Measurements from ENCODE around the gene ZFP69B. TPM values are rescaled to one million over a fixed set of nuclear protein-coding genes. Genes with fewer than 3 reads are reported as not detected.
A peak's percentile ranks its signal among the peaks of the same experiment; 100 is the strongest.

Gene ZFP69B
- total RNA-seq, 1 donor: 4.7 TPM

GRCh38 chr1:40507973-40508372 lies 57.7 kb downstream of the ZFP69B start:
- Histone ChIP-seq H3K9me3 (ENCODE audit: low read depth, low read length) (peaks cover 5% of the 10 kb centered on the region), H3K4me1 (ENCODE audit: insufficient read depth, low read length) (peaks cover 8% of the 10 kb centered on the region), H3K27ac (ENCODE audit: low read depth, low read length) (peak overlapping the region; percentile 75), H3K79me2 (ENCODE audit: insufficient read depth, low read length) (peaks cover 22% of the 10 kb centered on the region), H3K27me3 (ENCODE audit: insufficient read depth, low read length) (no peaks in the 10 kb centered on the region), H3K36me3 (ENCODE audit: insufficient read depth, low read length) (no peaks in the 10 kb centered on the region), H3K4me2 (ENCODE audit: insufficient read depth, low read length) (peak overlapping the region; percentile 86), H2AFZ (ENCODE audit: low read length) (peak overlapping the region; percentile 99), H4K20me1 (ENCODE audit: insufficient read depth, low read length) (no peaks in the 10 kb centered on the region), H3K4me3 (ENCODE audit: insufficient read depth, low read length) (peak overlapping the region; percentile 92)
- TF ChIP-seq, protein P1, sequence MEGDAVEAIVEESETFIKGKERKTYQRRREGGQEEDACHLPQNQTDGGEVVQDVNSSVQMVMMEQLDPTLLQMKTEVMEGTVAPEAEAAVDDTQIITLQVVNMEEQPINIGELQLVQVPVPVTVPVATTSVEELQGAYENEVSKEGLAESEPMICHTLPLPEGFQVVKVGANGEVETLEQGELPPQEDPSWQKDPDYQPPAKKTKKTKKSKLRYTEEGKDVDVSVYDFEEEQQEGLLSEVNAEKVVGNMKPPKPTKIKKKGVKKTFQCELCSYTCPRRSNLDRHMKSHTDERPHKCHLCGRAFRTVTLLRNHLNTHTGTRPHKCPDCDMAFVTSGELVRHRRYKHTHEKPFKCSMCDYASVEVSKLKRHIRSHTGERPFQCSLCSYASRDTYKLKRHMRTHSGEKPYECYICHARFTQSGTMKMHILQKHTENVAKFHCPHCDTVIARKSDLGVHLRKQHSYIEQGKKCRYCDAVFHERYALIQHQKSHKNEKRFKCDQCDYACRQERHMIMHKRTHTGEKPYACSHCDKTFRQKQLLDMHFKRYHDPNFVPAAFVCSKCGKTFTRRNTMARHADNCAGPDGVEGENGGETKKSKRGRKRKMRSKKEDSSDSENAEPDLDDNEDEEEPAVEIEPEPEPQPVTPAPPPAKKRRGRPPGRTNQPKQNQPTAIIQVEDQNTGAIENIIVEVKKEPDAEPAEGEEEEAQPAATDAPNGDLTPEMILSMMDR (IDR thresholded peaks at IDR 0.05; ENCODE audit: extremely low read depth, low read depth, low read length): no peak
- DNase-seq (ENCODE audit: insufficient read length, low spot score, missing footprints): no peak

GRCh38 chr1:40508375-40509341 lies 58.4 kb downstream of the ZFP69B start, which contains the start of gene EXO5:
TSS of gene EXO5 (plus strand) at chr1:40508767. CDS start at chr1:40514545, 5,778 bp downstream.
- H4K20me1 ChIP-seq (ENCODE audit: insufficient read depth, low read length): no peaks in the 10 kb centered on the region
- H3K27me3 ChIP-seq (ENCODE audit: insufficient read depth, low read length): no peaks in the 10 kb centered on the region
- H3K79me2 ChIP-seq (ENCODE audit: insufficient read depth, low read length): peaks cover 22% of the 10 kb centered on the region
- TF ChIP-seq, protein P1 (IDR thresholded peaks at IDR 0.05; ENCODE audit: extremely low read depth, low read depth, low read length): no peak
- H3K27ac ChIP-seq (ENCODE audit: low read depth, low read length): peak within 1 kb of the TSS; percentile 75
- peak; percentile 94 for DNase-seq (ENCODE audit: insufficient read length, low spot score, missing footprints)
- peaks cover 5% of the 10 kb centered on the region for H3K9me3 ChIP-seq (ENCODE audit: low read depth, low read length)
- no peaks in the 10 kb centered on the region for H3K36me3 ChIP-seq (ENCODE audit: insufficient read depth, low read length)
- peaks cover 8% of the 10 kb centered on the region for H3K4me1 ChIP-seq (ENCODE audit: insufficient read depth, low read length)
- peak within 1 kb of the TSS; percentile 86 for H3K4me2 ChIP-seq (ENCODE audit: insufficient read depth, low read length)
- peak within 1 kb of the TSS; percentile 92 for H3K4me3 ChIP-seq (ENCODE audit: insufficient read depth, low read length)
- H2AFZ ChIP-seq (ENCODE audit: low read length): peak within 1 kb of the TSS; percentile 99

Other genes with a start within 250 kb of the ZFP69B start
- not detected in 2 replicates for gene TMCO2, start 202.5 kb upstream of the ZFP69B start, total RNA-seq
- 72.4 and 77.2 TPM in 2 replicates for gene ZMPSTE24, start 192.2 kb upstream of the ZFP69B start, total RNA-seq
- gene COL9A2, start 133.2 kb upstream of the ZFP69B start, total RNA-seq: 0.36 and 0.88 TPM in 2 replicates
- 14.1 and 20.3 TPM in 2 replicates for gene SMAP2, start 76.7 kb upstream of the ZFP69B start, total RNA-seq
- gene ZFP69, start 26.8 kb downstream of the ZFP69B start, total RNA-seq: 3.6 and 4.4 TPM in 2 replicates
- gene EXO5, start 58.3 kb downstream of the ZFP69B start, total RNA-seq: 10.0 and 12.3 TPM in 2 replicates
- 3.6 and 3.8 TPM in 2 replicates for gene ZNF684, start 81.2 kb downstream of the ZFP69B start, total RNA-seq
- gene RIMS3, start 215.2 kb downstream of the ZFP69B start, total RNA-seq: 3.5 and 6.2 TPM in 2 replicates
- gene NFYC, start 241.2 kb downstream of the ZFP69B start, total RNA-seq: 24.2 TPM in 2 replicates

All from osteoblast (primary cell).